Superior temporal gyrus (tissue), 1 donor: ENCODE data around the gene RHOBTB3.

Experiments used
- DNase-seq: peaks from one replicate; pipeline ENCODE4 v3.0.0-alpha.2; 2016; ENCODE audit errors: extremely low spot score

The RHOBTB3 gene

GRCh38 chr5:95731571-95732554 is 727 bp downstream of the RHOBTB3 start:
- DNase-seq = peak; percentile 55

GRCh38 chr5:95733107-95733665 is 2.0 kb downstream of the RHOBTB3 start:
- DNase-seq = peak; percentile 40

GRCh38 chr5:95734187-95734586 is 3.1 kb downstream of the RHOBTB3 start:
- DNase-seq = peak; percentile 42

DNA sequence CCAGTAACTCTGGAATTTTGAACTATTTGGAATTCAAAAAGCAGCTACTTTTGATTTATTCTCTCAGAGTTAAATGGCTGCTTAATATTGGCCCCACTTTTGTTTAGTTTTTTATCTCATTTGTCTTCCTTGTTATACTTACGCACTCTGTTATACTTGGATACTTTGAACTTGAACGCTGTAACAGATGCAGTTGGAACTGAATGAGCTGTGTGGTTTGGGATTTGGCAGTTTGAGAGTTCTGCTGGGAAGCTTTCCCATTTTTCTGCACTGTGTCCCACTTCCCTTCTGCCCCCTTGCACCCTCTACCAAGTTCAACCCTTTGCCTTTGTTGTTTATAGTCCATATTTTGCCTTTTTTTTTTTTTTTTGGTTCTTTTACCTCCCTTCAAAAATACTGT is 3.8 kb downstream of the RHOBTB3 start:
- DNase-seq = peak; percentile 54

- DNase-seq = peak; percentile 24
These were observed 4.3 kb downstream of the RHOBTB3 start for GRCh38 chr5:95735406-95735805.

- no peak for DNase-seq
These were observed 6.9 kb downstream of the RHOBTB3 start for GRCh38 chr5:95738072-95738471.

GRCh38 chr5:95738834-95739233 is 7.7 kb downstream of the RHOBTB3 start:
- no peak for DNase-seq

GRCh38 chr5:95739857-95740256 is 8.7 kb downstream of the RHOBTB3 start:
- no peak for DNase-seq

DNA sequence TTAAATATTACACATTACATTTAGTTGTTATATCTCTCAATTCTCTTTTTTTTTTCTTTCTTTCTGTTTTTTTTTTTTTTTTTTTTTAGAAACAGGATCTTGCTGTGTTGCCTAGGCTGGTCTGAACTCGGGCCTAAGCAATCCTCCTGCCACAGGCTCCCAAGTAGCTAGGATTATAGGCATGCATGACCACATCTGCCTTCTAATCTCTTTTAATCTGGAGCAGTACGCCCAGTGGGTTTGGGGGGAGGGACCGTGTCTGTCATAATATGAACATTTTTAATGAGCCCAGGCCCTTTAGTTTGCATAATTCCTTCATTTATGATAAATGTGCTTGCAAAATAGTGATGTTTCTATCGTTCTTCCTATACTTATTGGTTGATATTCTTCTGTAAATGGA is 10.3 kb downstream of the RHOBTB3 start:
- no peak for DNase-seq

- no peak for DNase-seq
These were observed 12.1 kb downstream of the RHOBTB3 start for GRCh38 chr5:95743232-95743631.

DNA sequence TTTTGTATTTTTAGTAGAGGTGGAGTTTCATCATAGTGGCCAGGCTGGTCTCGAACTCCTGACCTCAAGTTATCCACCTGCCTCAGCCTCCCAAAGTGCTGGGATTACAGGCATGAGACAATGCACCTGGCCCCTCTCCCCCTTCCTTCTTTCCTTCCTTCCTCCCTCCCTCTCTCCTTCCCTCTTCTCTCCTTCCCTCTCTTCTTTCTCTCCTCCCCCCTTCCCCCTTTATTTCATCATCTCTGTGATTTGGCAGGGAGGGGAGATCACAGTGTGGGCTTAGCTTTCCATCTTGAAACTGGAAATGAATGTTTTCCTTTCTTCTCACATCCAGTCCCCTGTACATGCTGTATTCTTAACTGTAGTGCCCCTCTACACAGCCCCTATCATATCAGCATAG is 12.7 kb downstream of the RHOBTB3 start:
- DNase-seq = no peak

GRCh38 chr5:95746194-95746593 is 15.1 kb downstream of the RHOBTB3 start:
- no peak for DNase-seq

DNA sequence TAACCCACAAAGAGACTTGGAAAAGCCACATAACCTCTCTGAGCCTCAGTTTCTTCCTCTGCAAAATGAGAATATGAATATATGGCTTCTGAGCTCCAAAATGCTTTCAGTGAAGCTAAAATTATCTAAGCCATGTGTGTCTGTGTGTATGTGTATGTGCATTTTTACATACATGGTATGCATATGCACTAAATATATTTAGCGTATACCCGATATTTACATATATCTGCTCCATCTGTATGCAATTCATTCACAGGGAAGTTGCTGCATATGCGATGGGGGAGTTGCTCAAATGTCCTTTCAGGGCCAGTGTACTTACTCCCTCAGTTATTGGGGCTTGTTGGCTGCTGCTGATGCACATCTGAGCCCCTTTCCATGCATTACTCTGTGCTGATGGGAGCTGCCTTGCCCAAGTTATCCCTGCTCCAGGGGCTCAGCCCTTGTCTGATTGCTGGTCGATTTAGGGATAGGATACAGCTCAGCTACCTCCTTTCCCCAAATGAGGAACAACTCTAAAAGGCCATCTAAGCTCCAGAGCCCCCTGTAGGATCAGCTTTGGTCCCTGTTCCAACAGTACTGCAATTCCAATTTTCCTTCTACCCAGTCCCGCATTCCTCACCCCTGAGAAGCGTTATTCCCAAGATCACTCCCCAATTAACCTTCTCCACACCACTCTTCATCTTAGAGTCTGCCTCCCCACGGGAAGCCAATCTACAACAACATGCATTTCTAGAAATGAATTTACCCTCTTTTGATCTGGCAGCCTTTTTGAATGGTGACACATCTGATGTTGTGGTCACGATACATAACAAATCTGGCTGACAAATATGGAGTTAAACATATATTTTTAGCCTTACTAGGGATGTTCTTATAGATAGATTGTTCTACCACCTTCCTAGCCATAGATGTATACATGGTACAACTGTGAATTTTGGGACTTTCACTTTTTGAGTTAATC is 15.9 kb downstream of the RHOBTB3 start:
- no peak for DNase-seq

GRCh38 chr5:95748133-95748532 is 17.0 kb downstream of the RHOBTB3 start:
- no peak for DNase-seq

- DNase-seq = no peak
These were observed 23.4 kb downstream of the RHOBTB3 start for GRCh38 chr5:95754545-95754944.

GRCh38 chr5:95759005-95759404 is 27.9 kb downstream of the RHOBTB3 start:
- DNase-seq = no peak

DNA sequence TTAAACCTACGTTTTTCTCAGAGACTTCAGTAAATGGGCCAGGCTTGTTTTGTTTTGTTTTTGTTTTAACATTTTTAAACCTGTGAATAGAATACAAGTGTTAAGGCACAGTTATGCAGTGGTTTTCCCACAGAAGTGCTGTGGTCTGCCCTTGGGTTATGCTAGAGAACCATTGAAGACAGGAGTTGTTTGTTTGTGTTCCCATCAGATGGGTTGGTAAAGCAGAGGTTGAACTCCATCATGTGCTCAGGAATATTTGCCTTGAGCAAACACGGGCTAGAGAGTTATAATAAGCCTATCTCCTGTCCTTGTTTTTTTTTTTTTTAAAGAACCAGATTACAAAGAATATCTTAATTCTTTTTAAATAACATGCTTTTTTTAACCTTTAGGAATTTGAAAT is 28.5 kb downstream of the RHOBTB3 start:
- DNase-seq = no peak

DNA sequence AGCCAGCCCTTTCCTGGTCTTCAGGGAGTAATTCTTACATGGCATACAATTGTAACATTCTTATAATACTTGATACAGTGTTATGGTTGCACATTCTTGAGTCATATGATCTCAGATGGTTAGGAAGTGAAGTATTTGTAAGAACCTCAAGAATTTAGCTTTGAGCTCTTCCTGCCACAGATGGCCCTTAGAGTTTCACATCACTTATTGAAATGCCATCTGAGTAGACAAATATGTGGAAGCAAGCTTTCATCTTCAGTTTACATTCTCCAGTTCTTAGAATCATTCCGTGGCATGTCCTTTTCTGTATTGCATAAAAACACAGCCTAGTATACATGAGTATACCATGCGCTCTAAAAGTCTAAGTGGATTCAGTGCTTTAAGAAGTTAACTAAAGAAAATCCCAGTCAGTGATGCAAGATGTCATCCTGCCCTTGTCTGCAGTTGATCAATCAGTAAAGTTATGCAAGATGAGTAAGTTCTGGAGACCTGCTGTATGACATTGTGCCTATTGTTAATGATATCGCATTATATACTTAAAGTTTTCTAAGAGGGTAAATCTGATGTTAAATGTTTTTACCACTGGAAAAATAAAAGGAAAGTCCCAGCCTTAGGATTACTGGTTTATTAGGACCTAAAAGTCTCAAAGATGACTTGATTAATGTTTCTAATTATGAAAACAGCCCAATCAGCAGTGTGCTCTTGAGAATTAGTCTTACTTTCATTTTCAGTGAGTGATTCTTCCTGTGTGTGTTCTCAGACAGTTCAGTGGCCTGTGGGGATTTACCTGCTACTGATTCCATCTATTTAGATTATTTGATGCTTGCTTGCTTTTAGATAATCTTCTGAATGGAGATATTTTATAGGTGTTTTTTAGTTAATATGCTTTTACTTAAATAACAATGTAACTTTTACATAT is 29.4 kb downstream of the RHOBTB3 start:
- DNase-seq = no peak

GRCh38 chr5:95761771-95762651 is 30.9 kb downstream of the RHOBTB3 start:
- no peak for DNase-seq

GRCh38 chr5:95762652-95763041 is 31.5 kb downstream of the RHOBTB3 start:
- no peak for DNase-seq
